BLaER1 treated with 17β-estradiol and CSF1 and Interleukin-3, amounts not matched to agents 10 nM and 100 nM (cell line): ENCODE data around the gene GMPPB.

Source experiments
- H3K27ac ChIP-seq, 11 experiments: shearing (Covaris generic); formaldehyde crosslinking; 2 replicates each; pipeline ENCODE4 v1.8.1; 2022
- H3K27me3 ChIP-seq, 11 experiments: shearing (Covaris generic); formaldehyde crosslinking; 2 replicates each; pipeline ENCODE4 v1.8.1; 2022
- H3K36me3 ChIP-seq, 11 experiments: shearing (Covaris generic); formaldehyde crosslinking; 2 replicates each; pipeline ENCODE4 v1.8.1; 2022
- H3K4me1 ChIP-seq, 10 experiments: shearing (Covaris generic); formaldehyde crosslinking; 2 replicates each; pipeline ENCODE4 v1.8.1; 2022
- H3K4me2 ChIP-seq, 11 experiments: shearing (Covaris generic); formaldehyde crosslinking; 2 replicates each; pipeline ENCODE4 v1.8.1; 2022
- H3K4me3 ChIP-seq, 10 experiments: shearing (Covaris generic); formaldehyde crosslinking; 2 replicates each; pipeline ENCODE4 v1.8.1; 2022
- H3K9ac ChIP-seq, 11 experiments: shearing (Covaris generic); formaldehyde crosslinking; 2 replicates each; pipeline ENCODE4 v1.8.1; 2022
- H3K9me3 ChIP-seq, 11 experiments: shearing (Covaris generic); formaldehyde crosslinking; replicated peaks in 1 of 11; 2 replicates each; pipeline ENCODE4 v1.8.1; 2022
- H4K20me1 ChIP-seq, 11 experiments: shearing (Covaris generic); formaldehyde crosslinking; 2 replicates each; pipeline ENCODE4 v1.8.1; 2022
- Cebpa-rat ChIP-seq, 11 experiments: shearing (Covaris generic); IDR thresholded peaks; 2 replicates each; pipeline ENCODE4 v1.8.1; 2022

GMPPB gene

DNA sequence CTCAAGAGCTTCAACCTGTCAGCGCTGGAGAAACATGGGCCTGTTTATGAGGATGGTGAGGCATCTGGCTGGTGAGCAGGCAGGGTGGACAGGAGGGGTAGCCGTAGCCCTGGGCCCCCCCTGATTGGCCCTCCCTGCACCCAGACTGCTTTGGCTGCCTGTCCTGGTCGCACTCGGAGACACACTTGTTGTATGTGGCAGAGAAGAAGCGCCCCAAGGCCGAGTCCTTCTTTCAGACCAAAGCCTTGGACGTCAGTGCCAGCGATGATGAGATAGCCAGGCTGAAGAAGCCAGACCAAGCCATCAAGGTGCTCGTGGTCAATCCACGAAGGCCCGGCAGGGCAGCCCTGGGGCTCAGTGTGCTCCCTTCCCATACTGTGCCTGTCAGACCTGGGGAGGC is 47.8 kb downstream of the GMPPB start:
- Histone ChIP-seq H3K4me1 (peaks cover 27 to 48% (median 38%) of the 10 kb centered on the region in 10 experiments), H3K4me2 (peak overlapping the region; percentile 90 to 99 (median 96); a peak in 19 of 22 replicates), H3K27ac (no peak overlapping the region; a peak in 2 of 22 replicates), H3K27me3 (no peaks in the 10 kb centered on the region), H4K20me1 (peaks cover 0 to 70% (median 28%) of the 10 kb centered on the region in 11 experiments; a peak in 15 of 22 replicates), H3K9me3 (0 out of 22 replicates have a peak, but pooled peaks cover 0 to 4% (median 0%) of the 10 kb centered on the region in 11 experiments), H3K36me3 (peaks cover 52 to 57% (median 54%) of the 10 kb centered on the region in 11 experiments), H3K4me3 (peak overlapping the region in 3 of 10 experiments; percentile 79 to 86 (median 80); a peak in 1 of 20 replicates), H3K9ac (peak overlapping the region in 9 of 11 experiments; percentile 80 to 96 (median 87); a peak in 14 of 22 replicates)
- no peak for TF ChIP-seq Cebpa-rat (IDR thresholded peaks at IDR 0.05)

DNA sequence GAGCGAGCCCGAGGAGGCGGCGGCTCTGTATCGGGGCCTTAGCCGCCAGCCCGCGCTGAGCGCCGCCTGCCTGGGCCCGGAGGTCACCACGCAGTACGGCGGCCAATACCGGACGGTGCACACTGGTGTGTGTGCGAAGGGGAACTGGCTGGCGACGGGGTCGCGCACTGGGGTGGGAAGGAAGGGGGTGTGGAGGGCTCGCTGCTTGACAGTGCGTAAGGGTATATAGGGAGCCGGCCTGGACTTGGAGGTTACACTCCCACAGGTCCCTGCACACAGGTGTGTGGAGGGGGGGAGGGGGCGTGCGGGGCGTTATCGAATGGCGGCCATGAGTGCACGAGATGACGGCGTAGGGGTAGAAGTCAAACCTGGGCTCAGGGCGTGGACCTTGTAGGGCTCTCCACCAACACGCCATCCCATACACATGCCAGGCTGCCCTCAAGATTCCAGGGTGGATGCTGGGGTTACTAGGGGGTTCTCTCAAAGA is 49.2 kb downstream of the GMPPB start:
- Histone ChIP-seq H3K9me3 (0 out of 22 replicates have a peak, but pooled peaks cover 0 to 4% (median 0%) of the 10 kb centered on the region in 11 experiments), H3K4me3 (peak overlapping the region; percentile 78 to 97 (median 84)), H3K27ac (peak overlapping the region; percentile 87 to 97 (median 93)), H3K36me3 (peaks cover 38 to 43% (median 41%) of the 10 kb centered on the region in 11 experiments), H3K27me3 (no peaks in the 10 kb centered on the region), H3K4me1 (peaks cover 27 to 53% (median 38%) of the 10 kb centered on the region in 10 experiments), H3K4me2 (peak overlapping the region; percentile 90 to 99 (median 96)), H4K20me1 (peaks cover 0 to 67% (median 24%) of the 10 kb centered on the region in 11 experiments; a peak in 15 of 22 replicates), H3K9ac (peak overlapping the region; percentile 80 to 96 (median 87))
- TF ChIP-seq Cebpa-rat (IDR thresholded peaks at IDR 0.05), result no peak

DNA sequence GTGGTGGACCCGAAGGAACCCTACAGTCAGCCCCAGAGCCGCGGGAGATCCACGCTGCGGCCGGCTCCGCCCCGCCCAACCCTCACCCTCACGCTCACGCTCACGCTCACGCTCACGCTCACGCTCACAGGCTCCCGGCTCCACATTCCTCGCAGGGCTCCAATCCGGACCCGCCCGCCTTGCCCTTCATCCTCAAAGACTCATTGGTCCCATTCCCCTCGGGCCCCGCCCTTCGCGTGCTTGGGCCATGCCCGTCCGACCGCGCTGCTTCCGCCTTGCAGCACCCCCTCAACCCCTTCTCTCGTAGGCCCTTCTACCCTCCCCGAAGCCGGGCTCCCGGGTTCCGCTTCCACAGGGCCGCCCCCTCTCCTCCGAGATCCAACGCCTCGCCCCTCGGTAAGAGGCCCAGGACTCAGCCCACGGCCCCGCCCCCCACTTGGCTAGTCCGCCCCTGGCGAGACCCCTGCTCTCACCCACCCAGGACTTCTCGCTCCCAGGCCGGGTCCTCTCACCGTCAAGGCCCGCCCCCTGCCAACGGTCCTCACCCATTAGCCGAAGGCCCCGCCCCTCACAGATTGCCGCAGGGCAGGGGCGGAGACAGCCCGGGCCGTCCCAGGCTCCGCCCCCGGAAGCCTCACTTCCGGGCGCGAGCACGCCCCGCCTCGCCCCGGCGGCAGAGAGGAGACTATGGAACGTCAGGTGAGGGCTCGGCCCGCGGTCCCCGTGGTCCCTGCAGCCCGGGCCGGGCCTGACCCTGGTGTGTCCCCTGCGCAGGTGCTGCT is 49.8 kb downstream of the GMPPB start, which contains the start of gene APEH:
APEH (plus strand) TSS at position 637 of the 782 bp plus-strand sequence; CDS start at position 688, 51 bp downstream.
- peaks cover 27 to 60% (median 40%) of the 10 kb centered on the region in 10 experiments for H3K4me1 ChIP-seq
- H4K20me1 ChIP-seq, result peaks cover 0 to 67% (median 24%) of the 10 kb centered on the region in 11 experiments; a peak in 16 of 22 replicates
- 0 out of 22 replicates have a peak, but pooled peaks cover 0 to 4% (median 0%) of the 10 kb centered on the region in 11 experiments for H3K9me3 ChIP-seq
- H3K27ac ChIP-seq, result peak within 1 kb of the TSS; percentile 87 to 97 (median 93)
- H3K27me3 ChIP-seq, result no peaks in the 10 kb centered on the region
- peaks cover 32 to 37% (median 34%) of the 10 kb centered on the region in 11 experiments for H3K36me3 ChIP-seq
- peak within 1 kb of the TSS; percentile 78 to 97 (median 84) for H3K4me3 ChIP-seq
- peak within 1 kb of the TSS; percentile 90 to 99 (median 96) for H3K4me2 ChIP-seq
- no peak for TF ChIP-seq Cebpa-rat (IDR thresholded peaks at IDR 0.05)
- H3K9ac ChIP-seq, result peak within 1 kb of the TSS; percentile 80 to 96 (median 87)

DNA sequence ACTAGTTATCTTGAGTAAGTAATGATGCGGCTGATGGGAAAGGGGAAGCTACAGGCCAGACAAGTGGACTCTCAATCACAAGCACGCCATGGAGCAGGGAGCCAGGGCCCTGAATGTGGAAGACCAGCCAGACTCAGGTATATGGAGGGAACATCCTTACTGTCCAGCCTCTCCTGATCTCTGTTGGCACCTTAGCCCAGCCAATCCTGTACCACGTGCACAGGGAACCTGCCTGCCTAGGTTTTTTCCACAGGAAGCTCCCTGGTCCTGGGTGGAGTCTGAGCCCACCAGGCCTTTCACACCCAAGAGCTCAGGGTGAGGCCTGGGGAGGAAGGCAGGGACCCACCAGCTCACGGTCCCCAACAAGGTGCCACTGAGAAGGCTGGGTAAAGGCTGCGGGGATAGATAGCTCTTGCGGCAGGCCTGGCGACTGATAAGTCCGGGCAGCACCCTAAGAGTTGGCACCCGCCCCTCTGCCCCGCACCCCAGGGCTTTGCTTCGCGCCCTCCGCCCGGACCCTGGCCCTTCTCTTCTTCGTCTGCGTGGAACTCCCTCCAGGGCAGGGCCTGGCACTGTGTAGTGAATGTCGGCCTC is 50.5 kb downstream of the GMPPB start:
- TF ChIP-seq Cebpa-rat (IDR thresholded peaks at IDR 0.05), result no peak
- Histone ChIP-seq H3K27me3 (no peaks in the 10 kb centered on the region), H3K4me3 (peak overlapping the region; percentile 78 to 97 (median 84)), H4K20me1 (peaks cover 0 to 62% (median 24%) of the 10 kb centered on the region in 11 experiments; a peak in 16 of 22 replicates), H3K9ac (peak overlapping the region; percentile 65 to 96 (median 87)), H3K4me2 (peak overlapping the region; percentile 90 to 99 (median 96)), H3K36me3 (peaks cover 25 to 30% (median 27%) of the 10 kb centered on the region in 11 experiments), H3K4me1 (peaks cover 27 to 65% (median 41%) of the 10 kb centered on the region in 10 experiments), H3K9me3 (0 out of 22 replicates have a peak, but pooled peaks cover 0 to 4% (median 0%) of the 10 kb centered on the region in 11 experiments), H3K27ac (peak overlapping the region; percentile 87 to 97 (median 93))

DNA sequence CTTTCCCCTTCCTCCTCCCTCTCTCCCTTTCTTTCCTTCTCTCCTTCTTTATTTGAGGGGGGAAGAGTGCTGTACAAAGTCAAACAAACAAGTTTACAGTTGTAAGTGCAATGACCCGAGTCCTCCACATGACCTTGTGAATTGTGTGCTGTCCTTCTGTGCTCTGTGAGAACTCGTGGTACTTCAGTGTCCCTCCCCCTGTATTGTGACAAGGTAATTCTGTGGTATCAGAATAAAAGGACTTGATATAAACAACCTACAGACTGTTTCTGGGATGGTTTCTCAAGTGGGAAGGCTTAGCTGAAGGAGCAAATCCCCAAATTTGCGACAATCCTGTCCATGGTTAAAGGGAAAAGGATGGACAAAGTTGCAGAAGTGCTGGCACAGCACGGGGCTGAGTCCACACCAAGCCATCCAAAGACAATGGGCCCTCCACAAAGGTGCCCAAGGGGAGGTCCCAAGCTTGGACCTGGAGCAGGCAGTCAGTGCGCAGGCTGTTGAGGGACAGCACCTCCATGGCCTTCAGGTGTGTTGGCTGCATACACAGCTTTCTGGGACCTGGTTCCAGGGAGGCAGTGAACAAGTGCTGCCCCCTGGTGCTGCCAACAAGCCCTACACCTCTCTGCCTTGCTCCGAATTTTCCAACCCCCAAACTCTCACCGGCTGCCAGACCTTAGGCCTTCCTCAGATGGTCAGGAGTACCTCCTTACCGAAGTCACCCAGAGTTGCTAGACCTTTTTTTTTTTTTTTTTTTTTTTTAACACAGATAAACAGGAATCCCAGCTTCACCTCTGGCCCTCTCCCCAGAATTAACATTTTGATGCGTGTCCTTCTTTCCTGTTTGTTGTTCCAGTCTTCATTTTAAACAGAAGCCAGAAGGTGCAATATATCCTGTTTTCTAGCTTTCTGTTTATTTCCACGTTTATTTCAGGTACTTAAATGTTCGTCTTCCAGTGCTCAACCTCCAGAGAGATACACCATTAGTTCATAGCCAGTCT is 52.2 kb downstream of the GMPPB start:
- H3K4me1 ChIP-seq, result peaks cover 27 to 63% (median 39%) of the 10 kb centered on the region in 10 experiments
- 0 out of 22 replicates have a peak, but pooled peaks cover 0 to 4% (median 0%) of the 10 kb centered on the region in 11 experiments for H3K9me3 ChIP-seq
- peak overlapping the region in 4 of 11 experiments; percentile 1 to 29 (median 25); a peak in 3 of 22 replicates for H3K9ac ChIP-seq
- peak overlapping the region in 8 of 11 experiments; percentile 14 to 99 (median 68); a peak in 11 of 22 replicates for H3K4me2 ChIP-seq
- peaks cover 8 to 14% (median 11%) of the 10 kb centered on the region in 11 experiments for H3K36me3 ChIP-seq
- no peak overlapping the region for H3K4me3 ChIP-seq
- no peak for TF ChIP-seq Cebpa-rat (IDR thresholded peaks at IDR 0.05)
- no peaks in the 10 kb centered on the region for H3K27me3 ChIP-seq
- peaks cover 0 to 59% (median 15%) of the 10 kb centered on the region in 11 experiments; a peak in 14 of 22 replicates for H4K20me1 ChIP-seq
- no peak overlapping the region for H3K27ac ChIP-seq

DNA sequence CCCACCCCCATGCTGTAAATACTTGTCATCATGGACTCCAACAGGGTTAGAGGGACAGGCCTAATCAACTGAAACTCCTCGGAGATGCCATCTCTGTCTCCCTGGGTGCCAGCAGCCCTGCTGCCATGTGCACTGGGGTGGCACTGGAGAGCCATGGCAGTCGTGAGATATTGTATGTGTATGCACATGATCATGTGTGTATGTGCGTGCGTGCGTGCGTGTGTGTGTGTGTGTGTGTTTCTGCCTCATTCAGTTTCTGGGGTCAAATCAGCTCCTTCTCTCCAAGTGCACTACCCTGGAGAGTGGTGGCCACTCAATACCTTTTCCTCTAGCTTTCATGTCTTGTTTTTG is 52.8 kb downstream of the GMPPB start:
- 0 out of 22 replicates have a peak overlapping the region, but pooled peaks of 2 of the 11 experiments have one; percentile 6 to 15 for H3K9ac ChIP-seq
- no peak overlapping the region for H3K4me2 ChIP-seq
- no peaks in the 10 kb centered on the region for H3K27me3 ChIP-seq
- peaks cover 0 to 56% (median 10%) of the 10 kb centered on the region in 11 experiments; a peak in 13 of 22 replicates for H4K20me1 ChIP-seq
- no peak overlapping the region for H3K4me3 ChIP-seq
- TF ChIP-seq Cebpa-rat (IDR thresholded peaks at IDR 0.05), result no peak
- H3K4me1 ChIP-seq, result peaks cover 20 to 57% (median 32%) of the 10 kb centered on the region in 10 experiments
- H3K27ac ChIP-seq, result no peak overlapping the region
- H3K9me3 ChIP-seq, result 0 out of 22 replicates have a peak, but pooled peaks cover 0 to 4% (median 0%) of the 10 kb centered on the region in 11 experiments
- H3K36me3 ChIP-seq, result peaks cover 2 to 7% (median 4%) of the 10 kb centered on the region in 11 experiments
